HG03196 (cell line): Measurements from ENCODE around the gene ZNF652.
"Not testable (repeated sequence)": the region's sequence is repeated elsewhere in the genome, so short reads cannot be mapped to it uniquely, and the experiment has no call there.

Experiments
- ATAC-seq: cut with Tn5 transposase; IDR thresholded peaks from one replicate; pipeline ENCODE4 v1.9.1; 2021; ENCODE audit not compliant: unreplicated experiment

The ZNF652 gene

DNA sequence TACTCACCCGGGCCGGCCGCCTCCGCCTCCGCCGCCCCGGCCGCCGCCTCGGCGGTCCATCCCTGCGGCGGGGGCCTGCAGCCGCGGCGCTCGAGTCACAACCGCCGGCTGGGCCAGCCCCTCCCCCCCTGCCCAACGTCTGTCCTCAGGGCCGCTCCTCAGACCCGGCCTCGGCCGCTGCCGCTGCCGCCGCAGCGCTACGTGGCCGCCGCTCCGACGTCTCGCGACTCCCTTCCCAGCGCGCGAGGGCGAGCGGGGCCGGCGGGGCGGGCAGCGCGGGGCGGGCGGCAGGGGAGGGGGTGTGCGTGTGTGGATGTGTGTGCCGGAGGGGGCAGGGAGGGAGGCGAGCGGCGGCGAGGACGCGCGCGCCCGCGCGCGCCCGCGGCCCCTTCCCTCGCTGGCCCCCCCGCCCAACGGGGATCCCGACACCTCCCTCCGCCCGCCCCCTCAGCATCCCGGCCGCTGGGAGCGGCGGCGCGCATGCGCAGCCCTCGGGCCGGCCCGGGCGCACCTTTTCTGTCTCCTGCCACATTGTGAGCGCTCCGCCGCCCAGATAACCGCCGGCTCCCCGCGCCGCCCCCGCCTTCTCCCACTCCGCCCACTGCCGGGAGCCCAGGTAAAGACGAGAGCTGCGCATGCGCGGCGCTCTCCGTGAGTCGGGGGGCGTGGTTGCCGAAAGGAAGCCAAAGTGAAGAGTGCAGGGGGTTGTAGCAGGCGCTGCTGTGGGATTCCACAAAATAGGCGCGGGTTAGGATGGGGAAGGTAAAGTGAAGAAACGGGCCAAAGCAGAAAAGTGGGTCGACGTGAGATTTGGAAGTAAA, at the start of gene ZNF652:
Gene ZNF652, minus strand, starts transcription at position 349 of the 821 bp plus-strand sequence. CDS start 44,525 bp downstream, outside the sequence.
- ATAC-seq = peak; percentile 55

GRCh38 chr17:49409066-49409465, 47.0 kb upstream of the ZNF652 start:
- no peak for ATAC-seq

- ATAC-seq = peak; percentile 58
Measured at GRCh38 chr17:49407981-49408501, 46.0 kb upstream of the ZNF652 start.

GRCh38 chr17:49407086-49407485, 45.0 kb upstream of the ZNF652 start:
- no peak for ATAC-seq

- no peak for ATAC-seq
Measured at GRCh38 chr17:49406421-49407061, 44.5 kb upstream of the ZNF652 start.

DNA sequence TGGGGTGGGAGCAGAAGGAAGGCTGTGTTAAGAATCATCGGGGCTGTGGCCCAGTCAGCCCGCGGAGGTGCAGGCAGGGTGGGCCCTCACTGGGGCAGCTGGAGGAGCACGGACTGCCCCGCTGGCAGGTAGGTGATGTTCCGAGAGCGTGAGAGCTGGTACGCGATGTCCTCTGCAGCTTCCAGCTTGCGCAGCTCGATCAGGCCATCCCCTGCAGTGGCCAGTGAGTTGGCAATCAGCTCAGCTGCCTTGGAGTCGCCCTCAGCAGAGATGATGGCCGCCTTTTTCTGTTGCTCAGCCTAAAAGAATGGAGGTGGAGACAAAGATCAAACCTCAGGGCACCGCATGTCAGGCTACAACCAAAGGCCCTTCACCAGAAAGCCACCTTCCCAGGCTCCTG, 42.9 kb upstream of the ZNF652 start:
- no peak for ATAC-seq

GRCh38 chr17:49404361-49404760, 42.3 kb upstream of the ZNF652 start:
- ATAC-seq = no peak

- ATAC-seq = no peak
Measured at GRCh38 chr17:49403514-49404289, 41.7 kb upstream of the ZNF652 start.

- no peak for ATAC-seq
Measured at GRCh38 chr17:49402706-49403105, 40.7 kb upstream of the ZNF652 start.

DNA sequence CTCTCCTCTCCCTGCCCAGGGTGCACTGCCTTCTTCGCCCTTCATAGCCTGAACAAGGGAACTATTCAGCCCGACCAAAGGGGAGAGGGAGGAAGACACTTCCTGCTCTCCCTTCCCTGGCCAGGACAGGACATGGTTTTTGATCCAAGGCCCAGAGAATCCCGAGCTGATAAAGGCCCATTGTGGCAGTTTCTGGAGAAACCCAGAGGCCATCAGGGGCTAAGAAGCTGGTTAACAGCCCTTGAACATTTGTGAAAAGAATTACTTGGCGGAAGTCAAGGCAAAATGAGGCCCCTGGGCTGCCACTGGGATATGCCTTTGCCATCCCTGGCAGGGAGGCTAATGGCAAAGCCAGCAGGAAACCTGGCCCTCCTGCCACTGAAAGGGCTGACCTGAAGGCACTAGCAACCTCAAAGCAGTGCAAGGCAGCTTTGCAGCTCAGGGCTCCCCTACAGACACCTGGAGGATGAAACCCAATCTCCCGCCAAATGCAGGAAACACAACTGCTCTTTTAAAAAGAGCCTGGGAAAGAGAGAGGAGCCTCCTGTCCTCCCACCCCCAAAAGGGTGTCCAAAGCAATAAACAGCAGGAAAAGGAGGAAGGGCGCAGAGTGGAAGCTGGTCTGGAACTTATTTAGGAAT, 40.0 kb upstream of the ZNF652 start:
- ATAC-seq = no peak

- no peak for ATAC-seq
Measured at GRCh38 chr17:49399995-49400394, 37.9 kb upstream of the ZNF652 start.

DNA sequence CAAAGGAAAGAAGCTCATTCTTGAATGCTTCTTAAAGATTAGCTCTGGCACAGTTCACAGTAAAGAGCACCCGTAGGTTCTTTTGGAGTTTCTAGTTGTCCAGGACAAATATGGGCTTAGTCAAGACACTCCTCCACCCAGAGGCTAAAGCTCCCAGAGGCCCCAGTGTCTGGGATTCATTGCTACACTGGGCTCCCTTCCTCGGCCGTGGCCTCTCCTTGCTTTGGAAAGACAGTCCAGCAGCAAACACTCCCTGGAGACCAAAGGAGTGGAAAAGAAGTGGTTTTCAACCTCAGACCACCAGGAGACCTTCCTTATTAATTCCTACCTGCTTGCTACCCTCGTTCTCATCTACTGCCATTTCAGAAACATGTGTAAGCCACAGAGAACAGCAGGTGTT, 35.5 kb upstream of the ZNF652 start:
- ATAC-seq = no peak

DNA sequence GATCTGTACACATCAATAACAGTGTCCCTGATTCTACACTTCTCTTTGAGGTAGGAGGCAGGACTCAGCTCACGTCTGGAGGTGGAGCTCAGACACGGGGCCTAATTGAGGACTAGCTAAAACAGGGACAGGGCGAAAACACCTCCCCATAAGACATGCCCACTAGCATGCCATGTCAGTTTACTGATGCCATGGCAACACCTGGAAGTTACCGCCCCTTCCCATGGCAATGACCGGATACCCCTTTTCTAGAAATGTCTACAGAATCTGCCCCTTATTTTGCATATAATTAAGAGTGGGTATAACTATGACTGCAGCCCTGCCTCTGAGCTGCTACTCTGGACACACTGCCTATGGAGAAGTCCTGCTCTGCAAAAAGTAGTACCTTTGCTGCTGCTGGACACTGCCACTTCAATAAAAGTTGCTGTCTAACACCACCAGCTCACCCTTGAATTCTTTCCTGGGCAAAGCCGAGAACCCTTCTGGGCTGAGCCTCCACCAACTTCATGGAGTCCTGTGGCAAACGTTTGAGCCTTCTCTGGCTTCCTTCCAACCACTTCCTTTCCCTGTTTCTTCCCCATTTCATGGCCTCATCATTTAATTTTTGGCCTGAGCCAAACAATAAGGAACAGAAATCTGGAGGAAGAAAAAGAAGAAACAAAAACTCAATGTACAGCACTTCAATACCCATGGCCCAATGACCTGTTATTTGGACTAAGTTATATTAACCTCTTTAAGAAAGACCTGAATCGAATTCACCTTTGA, 31.6 kb upstream of the ZNF652 start:
- ATAC-seq = no peak

DNA sequence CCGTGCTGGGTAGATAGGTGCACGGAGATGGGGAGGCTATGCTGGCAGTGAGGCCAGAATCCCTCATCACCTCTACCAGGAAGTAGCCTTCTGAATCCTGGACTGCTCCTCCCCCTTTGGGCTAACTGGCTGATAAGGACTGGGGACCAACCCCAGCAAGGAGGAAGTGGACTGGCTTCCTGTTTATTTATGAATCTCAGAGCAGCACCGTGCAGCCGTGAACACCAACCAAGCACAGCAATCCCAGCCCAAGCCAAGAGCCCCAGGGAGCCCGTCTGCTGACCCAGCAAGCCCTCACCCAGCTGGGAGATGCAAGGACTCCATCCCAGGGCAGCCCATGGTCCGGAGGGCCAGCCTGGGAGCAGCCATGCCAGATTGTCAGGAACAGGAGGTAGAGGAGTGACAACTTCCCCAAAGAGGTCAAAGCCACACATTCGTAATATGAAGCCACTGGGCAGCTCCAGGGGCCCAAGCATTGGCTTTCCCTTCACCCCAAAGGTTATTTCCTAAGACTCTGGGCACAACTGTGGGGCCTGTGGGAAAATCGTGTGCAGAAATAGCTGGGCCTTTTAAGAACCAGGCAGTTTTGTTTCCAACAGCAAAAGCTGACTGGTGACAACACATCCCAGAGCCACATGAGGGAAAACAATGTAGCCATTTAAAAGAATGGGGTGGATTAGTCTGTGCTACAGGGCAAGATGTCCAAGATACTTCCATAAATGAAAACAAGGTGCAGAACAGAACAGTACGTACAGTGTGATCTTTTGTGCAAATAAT, 28.7 kb upstream of the ZNF652 start:
- ATAC-seq = no peak

GRCh38 chr17:49389514-49390347, 27.7 kb upstream of the ZNF652 start:
- not testable (repeated sequence) for ATAC-seq

DNA sequence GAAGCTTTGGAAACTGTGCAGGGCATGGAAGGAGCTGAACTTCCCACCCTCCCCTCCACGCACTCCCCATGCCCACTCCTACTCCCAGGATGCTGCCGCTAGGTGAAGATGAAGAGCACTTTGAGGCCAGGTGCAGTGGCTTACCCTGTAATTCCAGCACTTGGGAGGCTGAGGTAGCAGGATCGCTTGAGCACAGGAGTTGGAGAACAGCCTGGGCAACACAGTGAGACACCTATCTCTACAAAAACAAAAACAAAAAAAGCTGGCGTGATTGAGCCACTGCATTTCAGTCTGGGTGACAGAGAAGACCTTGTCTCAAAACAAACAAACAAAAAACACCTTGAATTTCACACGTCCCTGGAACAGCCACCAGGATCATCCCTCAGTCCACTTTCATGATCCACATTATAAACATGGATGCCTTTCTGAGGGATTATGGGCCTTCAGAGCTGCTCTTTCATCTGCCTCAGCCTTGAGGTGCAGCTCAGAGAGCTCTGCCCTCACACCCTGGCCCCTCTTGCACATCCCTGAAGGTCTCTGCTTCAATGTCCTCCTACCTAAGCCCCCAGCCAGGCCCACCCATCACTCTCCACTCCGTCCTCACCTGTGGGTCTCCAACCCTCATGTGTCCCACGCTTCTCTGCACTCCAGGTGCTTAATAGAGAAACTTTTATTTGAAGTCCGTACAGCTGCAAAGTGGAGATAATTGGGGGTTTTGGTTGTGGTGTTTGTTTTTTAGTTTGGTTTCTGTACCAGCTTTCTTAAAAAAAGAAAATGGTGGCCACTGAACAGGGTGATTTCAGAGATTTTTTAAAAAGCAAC, 26.9 kb upstream of the ZNF652 start:
- no peak for ATAC-seq

DNA sequence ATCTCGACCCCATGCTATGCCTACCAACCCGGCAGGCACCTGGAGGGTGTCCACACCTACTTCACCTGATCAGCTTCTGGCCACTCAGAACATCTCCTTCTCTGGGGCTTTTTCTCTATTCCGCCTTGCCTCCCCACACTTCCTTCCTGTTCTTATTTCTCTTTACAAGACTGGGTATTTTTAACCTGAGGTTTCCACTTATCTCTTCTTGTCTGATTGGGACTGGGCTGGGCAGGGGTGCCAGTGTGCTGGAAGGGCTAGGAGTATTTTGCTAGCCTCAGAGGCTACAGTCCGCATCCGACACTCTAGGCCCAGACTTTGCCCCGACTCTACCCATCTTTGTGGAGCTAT, 26.2 kb upstream of the ZNF652 start:
- no peak for ATAC-seq
